HEK293 (cell line): ENCODE data around the gene SYNGR1.

Experiments used
- CTCF ChIP-seq: fragments of 450-650 bp; formaldehyde crosslinking; IDR thresholded peaks from 2 replicates; pipeline ENCODE4 v1.5.1; 2016; ENCODE audit warnings: missing biosample characterization, missing genetic modification characterization
- TCF7L2 ChIP-seq: IDR thresholded peaks from 2 replicates; pipeline ENCODE4 v1.6.1; 2011; ENCODE audit warnings: low read depth, mild to moderate bottlenecking, inconsistent platforms, low read length, moderate library complexity, borderline replicate concordance
- ZBTB44 ChIP-seq: fragments of 450-650 bp; IDR thresholded peaks from 2 replicates; pipeline ENCODE4 v1.5.1; 2018; ENCODE audit warnings: missing biosample characterization, mild to moderate bottlenecking, missing genetic modification characterization
- ZNF211 ChIP-seq: fragments of 450-650 bp; formaldehyde crosslinking; IDR thresholded peaks from 2 replicates; pipeline ENCODE4 v1.5.1; 2016; ENCODE audit warnings: low read depth, missing biosample characterization, missing genetic modification characterization
- ZNF555 ChIP-seq: fragments of 450-650 bp; formaldehyde crosslinking; conservative IDR thresholded peaks from 2 replicates; pipeline ENCODE4 v1.5.1; 2017; ENCODE audit warnings: missing biosample characterization, mild to moderate bottlenecking, missing genetic modification characterization, inconsistent platforms
- ZSCAN5A ChIP-seq: fragments of 450-650 bp; formaldehyde crosslinking; IDR thresholded peaks from 2 replicates; pipeline ENCODE4 v1.5.1; 2016; ENCODE audit warnings: missing biosample characterization, missing genetic modification characterization

- no peak for TF ChIP-seq ZNF555 (tag by site-specific recombination)
- no peak for TF ChIP-seq CTCF (tag by site-specific recombination)
- no peak for TF ChIP-seq TCF7L2
- no peak for TF ChIP-seq ZSCAN5A
- no peak for TF ChIP-seq ZBTB44 (tag by site-specific recombination)
- no peak for TF ChIP-seq ZNF211 (tag by site-specific recombination)
These were observed 4.6 kb upstream of the SYNGR1 start for GRCh38 chr22:39345231-39345630.
